MCF 10A (cell line): Measurements from ENCODE around the gene VPS29. TPM values are rescaled to one million over a fixed set of nuclear protein-coding genes. Genes with fewer than 3 reads are reported as not detected.

Experiments used
- Bru-seq: library from RNA; stranded (reverse); fragments of 400-500 nt; gene quantifications from one replicate; lab custom pipeline; 2021; lab: Mats Ljungman, UMichigan
- BruChase-seq, 2 experiments: library from RNA; stranded (reverse); fragments of 400-500 nt; gene quantifications; one replicate each; lab custom pipeline; 2021; lab: Mats Ljungman, UMichigan
- BruUV-seq: library from RNA; stranded (reverse); fragments of 400-500 nt; replicated peaks from 2 replicates; lab custom pipeline; 2021; lab: Mats Ljungman, UMichigan
- CTCF ChIA-PET: fragments of 300-600 bp; sonication (Branson Sonifier 250); formaldehyde crosslinking; extraction: SDS; loops from one replicate; lab custom pipeline; 2021; ENCODE audit warnings: antibody characterized with exemption, inconsistent platforms; lab: Yijun Ruan, JAX
- POLR2A ChIA-PET: fragments of 300-600, 350-650 bp; sonication (Branson Sonifier 250); formaldehyde crosslinking; extraction: SDS; loops from one replicate; lab custom pipeline; 2020; ENCODE audit warnings: antibody characterized with exemption, inconsistent platforms; lab: Yijun Ruan, JAX
- DNase-seq: peaks from one replicate; pipeline ENCODE4 v3.0.0-alpha.2; 2018; ENCODE audit not compliant: unreplicated experiment
- H3K27ac Mint-ChIP-seq: one replicate; pipeline ENCODE4 v1.8.0; 2022; ENCODE audit warnings: mild to moderate bottlenecking, low read depth, mixed read lengths; ENCODE audit not compliant: unreplicated experiment
- H3K27me3 Mint-ChIP-seq: one replicate; pipeline ENCODE4 v1.8.0; 2022; ENCODE audit warnings: mixed read lengths; ENCODE audit not compliant: insufficient read depth, unreplicated experiment
- H3K36me3 Mint-ChIP-seq: one replicate; pipeline ENCODE4 v1.8.0; 2022; ENCODE audit warnings: mild to moderate bottlenecking, moderate library complexity, mixed read lengths; ENCODE audit not compliant: insufficient read depth, unreplicated experiment
- H3K4me1 Mint-ChIP-seq: one replicate; pipeline ENCODE4 v1.8.0; 2022; ENCODE audit warnings: mixed read lengths; ENCODE audit not compliant: insufficient read depth, unreplicated experiment
- H3K4me3 Mint-ChIP-seq: one replicate; pipeline ENCODE4 v1.8.0; 2022; ENCODE audit warnings: mild to moderate bottlenecking, moderate library complexity, mixed read lengths; ENCODE audit not compliant: unreplicated experiment
- H3K9me3 Mint-ChIP-seq: one replicate; pipeline ENCODE4 v1.8.0; 2022; ENCODE audit warnings: mixed read lengths; ENCODE audit not compliant: unreplicated experiment
- intact Hi-C: fragments of 100-400 bp; cut with micrococcal nuclease; formaldehyde crosslinking; loops from 2 replicates; pipeline ENCODE4 v1.14.1; 2022
- long read RNA-seq: library from polyadenylated mRNA; stranded (forward); transcript quantifications from one replicate; pipeline ENCODE4 v2.0.0, GENCODE V29; 2022
- total RNA-seq: library from RNA; stranded (reverse); gene quantifications from 2 replicates; pipeline ENCODE4 v1.2.3, GENCODE V29; 2022
- TF ChIP-seq, protein P1 (sequence below): fragments of 200-600 bp; IDR thresholded peaks from one replicate; pipeline ENCODE4 v1.8.0; 2022; ENCODE audit warnings: antibody characterized with exemption, mild to moderate bottlenecking; ENCODE audit not compliant: unreplicated experiment

VPS29 gene
- 125 and 131 TPM in 2 replicates for total RNA-seq
- Bru-seq, nascent RNA, result percentile 92 among the genes with signal in this experiment
- BruChase-seq, experiment 1, labeled RNA remaining after a 6-hour chase, result percentile 95 among the genes with signal in this experiment
- BruChase-seq, experiment 2, labeled RNA remaining after a 2-hour chase, result percentile 97 among the genes with signal in this experiment
- long read RNA-seq, transcript VPS29-208 (2 exons, 810 nt), result minor isoform, 9 of 322 reads
- long read RNA-seq, transcript VPS29-207 (5 exons, 818 nt), result minor isoform, 6 of 322 reads
- long read RNA-seq, transcript VPS29-206 (4 exons, 1,523 nt), result major isoform, 121 of 322 reads
- long read RNA-seq, partial matches to known transcripts, result 22 of 322 reads
- long read RNA-seq, other reads (novel, unspliced or antisense), result 164 of 322 reads

DNA sequence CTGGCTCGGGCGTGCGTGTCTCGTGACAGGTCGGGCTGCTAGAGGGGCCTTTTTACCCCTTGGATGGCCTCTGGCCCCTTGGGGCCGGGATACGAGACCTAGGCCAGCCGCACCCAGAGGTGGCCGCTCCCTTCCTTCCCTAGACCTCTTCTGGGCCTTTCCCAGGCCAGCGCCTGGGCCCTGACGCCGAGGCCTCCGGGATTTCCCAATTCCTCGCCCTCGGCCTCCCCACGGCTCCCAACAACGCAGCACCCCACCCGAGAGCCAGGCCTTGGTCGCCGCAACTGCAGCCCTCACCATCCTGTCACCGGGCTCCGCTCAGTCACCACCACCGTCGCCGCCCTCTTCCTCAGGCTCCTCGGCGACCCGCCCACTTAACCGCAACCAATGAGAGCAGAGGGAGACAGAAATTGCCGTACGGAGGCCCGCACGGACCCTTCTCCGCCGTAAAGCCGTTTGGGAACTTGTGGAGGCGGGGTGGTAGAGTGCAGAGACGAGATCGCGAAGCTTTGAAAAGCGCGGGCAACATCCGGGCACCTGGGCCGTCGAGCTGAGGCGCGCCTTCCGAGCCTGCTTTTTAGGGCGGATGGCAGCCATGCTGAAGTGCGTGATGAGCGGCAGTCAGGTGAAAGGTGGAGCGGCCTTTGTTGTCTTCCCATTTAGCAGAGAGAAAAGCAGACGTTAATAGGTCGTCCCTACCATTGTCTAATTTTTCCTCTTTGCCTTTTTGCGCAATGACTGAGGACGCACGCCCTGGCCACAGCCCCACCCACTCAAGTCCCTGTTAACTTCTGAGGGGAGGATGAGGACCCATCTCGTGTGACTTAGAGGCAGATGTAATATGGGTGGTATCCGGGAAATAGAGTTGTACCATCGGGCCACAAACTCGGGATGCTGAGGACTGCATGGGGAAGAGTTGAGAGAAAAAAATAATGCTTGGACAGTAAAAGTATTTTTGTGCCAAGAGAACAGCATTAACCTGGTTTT is at the start of gene VPS29, which contains the start of gene RAD9B:
Gene VPS29 (minus strand): TSS at position 360 of the 987 bp plus-strand sequence. CDS start 60 bp downstream, at position 300.
Gene RAD9B (plus strand): TSS at position 580 of the 987 bp plus-strand sequence. CDS start 7 bp downstream, at position 587.
- POLR2A ChIA-PET, result interaction anchor here (0.5 to 5.9 kb wide), 32 partner anchors 9 to 503 kb away, joined by 3 to 117 read pairs (median 5); partner anchors contain the start of genes ANKRD13A, ARPC3, FAM216A and GPN3
- intact Hi-C loops, result loop anchor here (1.0 to 5.0 kb wide), 2 partner anchors 34 to 240 kb away; partner anchors contain the start of genes FAM216A, GPN3 and PPP1CC
- Mint-ChIP-seq H3K36me3 (peaks cover 18% of the 10 kb centered on the region), H3K4me3 (peak within 1 kb of the TSS; percentile 92), H3K27me3 (no peaks in the 10 kb centered on the region), H3K27ac (peak within 1 kb of the TSS; percentile 96), H3K4me1 (peaks cover 14% of the 10 kb centered on the region), H3K9me3 (no peaks in the 10 kb centered on the region)
- TSS peak; percentile 72 for BruUV-seq
- TF ChIP-seq, protein P1, sequence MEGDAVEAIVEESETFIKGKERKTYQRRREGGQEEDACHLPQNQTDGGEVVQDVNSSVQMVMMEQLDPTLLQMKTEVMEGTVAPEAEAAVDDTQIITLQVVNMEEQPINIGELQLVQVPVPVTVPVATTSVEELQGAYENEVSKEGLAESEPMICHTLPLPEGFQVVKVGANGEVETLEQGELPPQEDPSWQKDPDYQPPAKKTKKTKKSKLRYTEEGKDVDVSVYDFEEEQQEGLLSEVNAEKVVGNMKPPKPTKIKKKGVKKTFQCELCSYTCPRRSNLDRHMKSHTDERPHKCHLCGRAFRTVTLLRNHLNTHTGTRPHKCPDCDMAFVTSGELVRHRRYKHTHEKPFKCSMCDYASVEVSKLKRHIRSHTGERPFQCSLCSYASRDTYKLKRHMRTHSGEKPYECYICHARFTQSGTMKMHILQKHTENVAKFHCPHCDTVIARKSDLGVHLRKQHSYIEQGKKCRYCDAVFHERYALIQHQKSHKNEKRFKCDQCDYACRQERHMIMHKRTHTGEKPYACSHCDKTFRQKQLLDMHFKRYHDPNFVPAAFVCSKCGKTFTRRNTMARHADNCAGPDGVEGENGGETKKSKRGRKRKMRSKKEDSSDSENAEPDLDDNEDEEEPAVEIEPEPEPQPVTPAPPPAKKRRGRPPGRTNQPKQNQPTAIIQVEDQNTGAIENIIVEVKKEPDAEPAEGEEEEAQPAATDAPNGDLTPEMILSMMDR, result no peak
- peak; percentile 98 for DNase-seq
- CTCF ChIA-PET, result interaction anchor here (0.6 to 4.9 kb wide), 5 partner anchors 11 to 1499 kb away, joined by 3 to 45 read pairs (median 7); partner anchors contain the start of gene FAM216A

DNA sequence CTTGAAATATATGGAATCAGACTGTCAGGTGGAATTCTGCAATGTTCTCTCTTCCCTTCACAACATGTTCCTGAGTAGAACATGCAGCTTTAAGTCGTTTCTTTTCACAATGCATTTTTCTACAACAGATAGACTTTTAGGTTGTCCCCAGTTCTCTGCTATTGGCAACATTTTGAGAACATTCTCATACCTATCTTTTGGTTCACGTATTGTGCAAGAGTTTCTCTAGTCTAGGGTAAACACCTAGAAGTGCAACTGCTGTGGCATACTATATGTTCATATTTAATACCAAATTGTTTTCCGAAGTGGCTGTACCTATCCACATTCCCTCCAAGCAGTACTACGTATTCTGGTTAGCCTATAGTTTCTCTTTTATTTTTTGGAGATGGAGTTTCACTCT is 49.1 kb upstream of the VPS29 start:
- ChIA-PET POLR2A (interaction anchor here (0.9 to 17.1 kb wide), 7 partner anchors 9 to 51 kb away, joined by 3 to 351 read pairs (median 4); no protein-coding TSS in a partner anchor), CTCF (interaction anchor here (1.3 to 3.9 kb wide), 4 partner anchors 7 to 50 kb away, joined by 3 to 35 read pairs (median 22); no protein-coding TSS in a partner anchor)
- H3K36me3 Mint-ChIP-seq, result peaks cover 68% of the 10 kb centered on the region
- peaks cover 63% of the 10 kb centered on the region for H3K4me1 Mint-ChIP-seq
- H3K9me3 Mint-ChIP-seq, result no peaks in the 10 kb centered on the region
- TF ChIP-seq, protein P1, result no peak
- BruUV-seq, result no TSS peak
- H3K27me3 Mint-ChIP-seq, result no peaks in the 10 kb centered on the region
- peak overlapping the region; percentile 26 for H3K4me3 Mint-ChIP-seq
- intact Hi-C loops, result no loop called here
- DNase-seq, result peak; percentile 30
- H3K27ac Mint-ChIP-seq, result peak overlapping the region; percentile 85

DNA sequence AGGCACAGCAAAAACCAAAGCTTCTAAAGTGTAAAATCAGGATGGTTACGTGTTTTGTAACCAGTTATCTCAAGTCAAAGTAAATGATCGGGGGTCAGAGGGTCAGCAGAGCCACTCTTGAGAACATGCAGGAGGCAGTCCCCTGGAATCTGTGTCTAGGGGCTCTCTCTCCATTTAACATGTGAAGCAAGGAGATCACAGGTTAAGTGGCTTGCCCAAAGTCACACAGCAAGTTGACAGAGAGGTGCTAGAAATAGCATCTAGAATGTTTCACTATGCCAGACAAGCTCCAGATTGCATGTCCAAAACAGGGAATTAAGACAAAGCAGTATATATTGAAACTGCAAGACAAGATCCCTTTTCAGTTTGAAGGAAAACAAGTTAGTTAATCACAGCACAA is 47.8 kb upstream of the VPS29 start:
- intact Hi-C loops, result no loop called here
- Mint-ChIP-seq H3K36me3 (peaks cover 79% of the 10 kb centered on the region), H3K9me3 (no peaks in the 10 kb centered on the region), H3K27me3 (no peaks in the 10 kb centered on the region), H3K4me3 (peak overlapping the region; percentile 25), H3K27ac (peak overlapping the region; percentile 85), H3K4me1 (peaks cover 60% of the 10 kb centered on the region)
- POLR2A ChIA-PET, result interaction anchor here (0.7 to 17.1 kb wide), 12 partner anchors 10 to 100 kb away, joined by 3 to 351 read pairs (median 7); partner anchors contain the start of genes ARPC3, RAD9B, TCTN1 and VPS29
- TF ChIP-seq, protein P1, result no peak
- CTCF ChIA-PET, result interaction anchor here (1.4 to 2.3 kb wide), 3 partner anchors 12 to 51 kb away, joined by 5 to 16 read pairs (median 6); no protein-coding TSS in a partner anchor
- no peak for DNase-seq
- BruUV-seq, result TSS peak; percentile 1
